Osteocyte (in vitro differentiated cells): Measurements from ENCODE around the gene ARMC5. TPM values are rescaled to one million over a fixed set of nuclear protein-coding genes. Genes with fewer than 3 reads are reported as not detected.

Experiments
- DNase-seq: peaks from one replicate; pipeline ENCODE4 v3.0.0; 2021; ENCODE audit warnings: mixed read lengths; ENCODE audit not compliant: unreplicated experiment; ENCODE audit errors: extremely low spot score
- H3K27ac Mint-ChIP-seq: one replicate; pipeline ENCODE4 v1.8.0; 2021; ENCODE audit warnings: mild to moderate bottlenecking, mixed read lengths; ENCODE audit not compliant: unreplicated experiment
- H3K27me3 Mint-ChIP-seq: one replicate; pipeline ENCODE4 v1.8.0; 2021; ENCODE audit warnings: mixed read lengths; ENCODE audit not compliant: unreplicated experiment
- H3K36me3 Mint-ChIP-seq: one replicate; pipeline ENCODE4 v1.8.0; 2021; ENCODE audit warnings: mixed read lengths; ENCODE audit not compliant: unreplicated experiment
- H3K4me1 Mint-ChIP-seq: one replicate; pipeline ENCODE4 v1.8.0; 2021; ENCODE audit warnings: mixed read lengths; ENCODE audit not compliant: unreplicated experiment
- H3K4me3 Mint-ChIP-seq: one replicate; pipeline ENCODE4 v1.8.0; 2021; ENCODE audit warnings: mild to moderate bottlenecking, moderate library complexity, mixed read lengths; ENCODE audit not compliant: unreplicated experiment
- H3K9me3 Mint-ChIP-seq: one replicate; pipeline ENCODE4 v1.8.0; 2021; ENCODE audit warnings: mixed read lengths; ENCODE audit not compliant: unreplicated experiment
- CTCF ChIP-seq: fragments of 200-600 bp; sonication (generic); IDR thresholded peaks from 2 replicates; pipeline ENCODE4 v1.5.0; 2021; ENCODE audit warnings: antibody characterized with exemption, mild to moderate bottlenecking, moderate library complexity
- total RNA-seq: library from RNA; stranded (reverse); gene quantifications from 2 replicates; pipeline ENCODE4 v1.2.1, GENCODE V29; 2021

ARMC5 gene
- total RNA-seq, 1 donor from 2014 or later, result 12.8 TPM

GRCh38 chr16:31472709-31473203, 13.5 kb downstream of the ARMC5 start:
- TF ChIP-seq CTCF, result peak; percentile 82
- peaks cover 20% of the 10 kb centered on the region for H3K36me3 Mint-ChIP-seq
- peaks cover 35% of the 10 kb centered on the region for H3K4me1 Mint-ChIP-seq
- DNase-seq, result peak; percentile 94
- no peaks in the 10 kb centered on the region for H3K27me3 Mint-ChIP-seq
- peak overlapping the region; percentile 95 for H3K27ac Mint-ChIP-seq
- H3K4me3 Mint-ChIP-seq, result peak overlapping the region; percentile 89
- no peaks in the 10 kb centered on the region for H3K9me3 Mint-ChIP-seq

GRCh38 chr16:31473264-31473984, 14.1 kb downstream of the ARMC5 start:
- no peak for TF ChIP-seq CTCF
- DNase-seq, result no peak

GRCh38 chr16:31474173-31474714, 14.9 kb downstream of the ARMC5 start:
- no peak overlapping the region for H3K4me3 Mint-ChIP-seq
- no peaks in the 10 kb centered on the region for H3K9me3 Mint-ChIP-seq
- H3K36me3 Mint-ChIP-seq, result peaks cover 26% of the 10 kb centered on the region
- peak overlapping the region; percentile 31 for H3K27ac Mint-ChIP-seq
- DNase-seq, result no peak
- H3K4me1 Mint-ChIP-seq, result peaks cover 35% of the 10 kb centered on the region
- no peak for TF ChIP-seq CTCF
- H3K27me3 Mint-ChIP-seq, result no peaks in the 10 kb centered on the region

More at GRCh38 chr16:31473264-31473984, 14.1 kb downstream of the ARMC5 start:
- no peaks in the 10 kb centered on the region for H3K27me3 Mint-ChIP-seq
- peaks cover 35% of the 10 kb centered on the region for H3K4me1 Mint-ChIP-seq
- peak overlapping the region; percentile 95 for H3K27ac Mint-ChIP-seq
- H3K9me3 Mint-ChIP-seq, result no peaks in the 10 kb centered on the region
- peak overlapping the region; percentile 89 for H3K4me3 Mint-ChIP-seq
- H3K36me3 Mint-ChIP-seq, result peaks cover 26% of the 10 kb centered on the region

GRCh38 chr16:31474773-31475738, 15.8 kb downstream of the ARMC5 start:
- Mint-ChIP-seq H3K36me3 (peaks cover 26% of the 10 kb centered on the region), H3K4me1 (peaks cover 35% of the 10 kb centered on the region), H3K27me3 (no peaks in the 10 kb centered on the region), H3K4me3 (no peak overlapping the region), H3K9me3 (no peaks in the 10 kb centered on the region), H3K27ac (peak overlapping the region; percentile 31)
- TF ChIP-seq CTCF, result no peak
- DNase-seq, result no peak
